ENCODE measurements around the gene STUB1. TPM values are rescaled to one million over a fixed set of nuclear protein-coding genes. Genes with fewer than 3 reads are reported as not detected.

STUB1 gene
- total RNA-seq, 1 experiment from 2014 or later = 102 TPM

DNA sequence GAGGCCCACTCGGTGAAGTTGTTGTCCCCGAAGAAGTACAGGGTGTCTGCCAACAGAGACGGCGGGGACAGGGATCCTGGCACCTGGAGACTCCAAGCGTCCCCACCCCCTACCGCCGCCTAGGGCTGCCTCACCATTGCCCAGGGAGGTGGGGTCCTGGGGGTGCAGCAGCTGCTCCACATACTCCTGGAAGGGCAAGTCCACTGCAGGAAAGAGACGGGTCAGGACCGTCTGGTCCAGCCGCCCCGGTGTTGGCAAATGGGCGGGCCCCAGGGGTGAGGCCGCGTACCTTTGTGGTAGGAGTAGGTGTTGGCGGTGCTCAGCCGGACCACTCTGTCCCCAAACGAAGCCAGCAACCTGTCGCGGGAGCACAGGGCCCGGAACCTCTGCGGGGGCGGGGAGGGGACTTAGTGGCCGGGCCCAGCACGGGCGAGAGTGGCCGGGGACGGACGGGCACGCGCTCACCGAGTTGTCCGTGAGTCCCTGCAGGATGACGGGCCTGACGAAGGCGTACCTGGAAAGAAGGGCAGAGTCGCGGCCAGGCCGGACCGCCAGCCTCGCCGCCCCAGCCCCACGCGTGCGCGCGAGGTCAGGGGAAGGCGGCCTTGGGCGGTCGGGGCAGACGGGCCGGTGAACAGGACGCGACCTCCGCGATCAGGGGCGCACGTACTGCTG, 3.3 kb downstream of the STUB1 start:
- Histone ChIP-seq H2AFZ (ENCODE audit: low read length) (no peak overlapping the region), H3K9ac (ENCODE audit: extremely low read depth, insufficient read length, low read length) (peak overlapping the region; percentile 21), H2BK12ac (ENCODE audit: insufficient read length, low read depth, low read length) (no peak overlapping the region), H2BK15ac (ENCODE audit: low read depth, low read length) (no peak overlapping the region), H3K4me2 (ENCODE audit: insufficient read depth, insufficient read length, low read length) (peak overlapping the region; percentile 15), H4K5ac (ENCODE audit: insufficient read length, low read depth, low read length) (no peak overlapping the region), H3K56ac (ENCODE audit: insufficient read length, low read depth, low read length) (no peak overlapping the region), H3K79me1 (ENCODE audit: insufficient read depth, low read depth, low read length, poor library complexity, severe bottlenecking) (no peaks in the 10 kb centered on the region), H3K79me2 (ENCODE audit: insufficient read depth, low read length) (peaks cover 2% of the 10 kb centered on the region; the same call in 1 of the 2 replicates), H3K18ac (ENCODE audit: insufficient read length, low read depth, low read length) (no peak overlapping the region), H3K9me3 (ENCODE audit: control insufficient read depth, low read depth, low read length) (no peaks in the 10 kb centered on the region), H3K23ac (ENCODE audit: insufficient read length, low read depth, low read length) (no peak overlapping the region), H3K14ac (ENCODE audit: insufficient read depth, low read length) (no peak overlapping the region), H2AK5ac (ENCODE audit: insufficient read length, low read length) (no peak overlapping the region), H3K4me1 (ENCODE audit: insufficient read depth, low read length) (no peaks in the 10 kb centered on the region), H3K27ac (ENCODE audit: insufficient read length, low read depth, low read length) (no peak overlapping the region), H4K8ac (replicated peaks; ENCODE audit: insufficient read length, low read depth, low read length) (no peak overlapping the region), H2BK120ac (ENCODE audit: low read depth, low read length, poor library complexity, severe bottlenecking) (no peak overlapping the region), H3K23me2 (ENCODE audit: insufficient read length, low read depth, low read length, poor library complexity, severe bottlenecking) (peaks cover 11% of the 10 kb centered on the region), H4K20me1 (ENCODE audit: control insufficient read depth, insufficient read depth, insufficient read length) (no peaks in the 10 kb centered on the region), H3K27me3 (ENCODE audit: insufficient read depth, low read length) (no peaks in the 10 kb centered on the region), H2BK20ac (ENCODE audit: low read depth, low read length, poor library complexity, severe bottlenecking) (no peak overlapping the region), H2BK5ac (ENCODE audit: insufficient read length, low read length) (no peak overlapping the region), H3K4ac (ENCODE audit: low read depth, low read length) (no peak overlapping the region), H3T11ph (ENCODE audit: low read length) (no peak overlapping the region), H4K91ac (ENCODE audit: insufficient read length, low read depth, low read length) (no peak overlapping the region)
- TF ChIP-seq, protein P1, sequence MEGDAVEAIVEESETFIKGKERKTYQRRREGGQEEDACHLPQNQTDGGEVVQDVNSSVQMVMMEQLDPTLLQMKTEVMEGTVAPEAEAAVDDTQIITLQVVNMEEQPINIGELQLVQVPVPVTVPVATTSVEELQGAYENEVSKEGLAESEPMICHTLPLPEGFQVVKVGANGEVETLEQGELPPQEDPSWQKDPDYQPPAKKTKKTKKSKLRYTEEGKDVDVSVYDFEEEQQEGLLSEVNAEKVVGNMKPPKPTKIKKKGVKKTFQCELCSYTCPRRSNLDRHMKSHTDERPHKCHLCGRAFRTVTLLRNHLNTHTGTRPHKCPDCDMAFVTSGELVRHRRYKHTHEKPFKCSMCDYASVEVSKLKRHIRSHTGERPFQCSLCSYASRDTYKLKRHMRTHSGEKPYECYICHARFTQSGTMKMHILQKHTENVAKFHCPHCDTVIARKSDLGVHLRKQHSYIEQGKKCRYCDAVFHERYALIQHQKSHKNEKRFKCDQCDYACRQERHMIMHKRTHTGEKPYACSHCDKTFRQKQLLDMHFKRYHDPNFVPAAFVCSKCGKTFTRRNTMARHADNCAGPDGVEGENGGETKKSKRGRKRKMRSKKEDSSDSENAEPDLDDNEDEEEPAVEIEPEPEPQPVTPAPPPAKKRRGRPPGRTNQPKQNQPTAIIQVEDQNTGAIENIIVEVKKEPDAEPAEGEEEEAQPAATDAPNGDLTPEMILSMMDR (conservative IDR thresholded peaks at IDR 0.05) = no peak
- Mint-ChIP-seq H3K27me3 (ENCODE audit: low read depth) (no peaks in the 10 kb centered on the region; the same call in 1 of the 2 replicates), H3K27ac (peak overlapping the region in 1 of 3 experiments; percentile 83; a peak in 2 of 7 replicates), H3K9me3 (no peaks in the 10 kb centered on the region), H3K4me3 (peak overlapping the region; percentile 81 to 86), H3K36me3 (ENCODE audit: insufficient read depth in 1 of 3, low read depth in 3 of 3) (peaks cover 15 to 47% (median 44%) of the 10 kb centered on the region in 3 experiments; a peak in 6 of 7 replicates), H3K4me1 (peaks cover 13 to 27% of the 10 kb centered on the region in 2 experiments)
- no CpG with 5 or more reads among the region's 57 CpGs for WGBS (ENCODE audit: extremely low coverage, insufficient read length, low lambda C conversion rate)
- no peak for DNase-seq

Data from H9 (cell line).